ENCODE data around the gene PRKAG3. TPM values are rescaled to one million over a fixed set of nuclear protein-coding genes. Genes with fewer than 3 reads are reported as not detected.

PRKAG3 gene
- total RNA-seq, 2 donors from 2014 or later, result not detected

DNA sequence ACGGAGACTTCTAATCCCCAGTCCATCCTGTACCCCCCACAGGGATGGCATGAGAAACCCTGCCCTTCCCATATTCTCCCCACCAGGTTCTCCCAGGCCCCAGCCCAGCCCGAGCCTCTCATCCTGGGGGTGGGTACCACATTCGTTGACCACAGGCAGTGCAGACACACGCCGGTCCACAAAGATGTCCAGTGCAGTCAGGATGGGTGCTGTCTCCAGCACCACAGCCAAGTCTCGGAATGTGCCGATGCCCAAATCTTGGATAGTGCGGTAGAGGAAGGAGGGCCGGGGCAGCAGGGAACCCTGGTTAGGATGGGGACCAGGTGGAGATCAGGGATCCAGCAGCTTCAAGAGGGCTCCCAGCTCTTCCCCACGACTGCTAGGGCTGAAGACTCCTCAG lies 4.8 kb downstream of the PRKAG3 start:
- DNase-seq (no peak), ATAC-seq (no peak)
- Mint-ChIP-seq H3K27ac (no peak overlapping the region), H3K27me3 (peaks cover 40% of the 10 kb centered on the region), H3K4me3 (no peak overlapping the region), H3K4me1 (peaks cover 2% of the 10 kb centered on the region), H3K36me3 (ENCODE audit: low read depth) (peaks cover 2% of the 10 kb centered on the region)
- H3K9me3 ChIP-seq (ENCODE audit: control insufficient read depth, low read length, poor library complexity, severe bottlenecking), result no peaks in the 10 kb centered on the region

DNA sequence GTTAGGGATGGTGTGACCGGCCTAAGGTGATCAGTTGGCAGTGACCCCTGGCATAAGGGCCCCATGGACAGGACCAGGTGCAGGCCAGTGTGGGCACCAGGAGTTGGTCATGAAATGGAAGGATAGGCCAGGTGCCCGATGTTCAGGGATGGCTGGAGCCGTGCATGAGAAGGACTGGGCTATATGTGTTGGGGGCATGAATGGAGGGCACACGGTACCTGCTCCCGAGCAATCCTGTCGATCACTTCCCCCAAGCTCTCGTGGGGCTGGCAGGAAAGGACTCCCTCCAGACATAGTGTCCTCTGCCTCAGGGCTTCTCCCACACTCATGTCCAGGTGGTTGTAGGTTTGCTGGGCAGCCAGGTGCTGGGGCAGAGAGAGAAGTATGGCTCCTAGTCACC lies 7.6 kb downstream of the PRKAG3 start:
- peaks cover 37% of the 10 kb centered on the region for H3K27me3 Mint-ChIP-seq
- peaks cover 2% of the 10 kb centered on the region for H3K4me1 Mint-ChIP-seq
- DNase-seq, result no peak
- no peak overlapping the region for H3K27ac Mint-ChIP-seq
- H3K36me3 Mint-ChIP-seq (ENCODE audit: low read depth), result no peaks in the 10 kb centered on the region
- no peaks in the 10 kb centered on the region for H3K9me3 ChIP-seq (ENCODE audit: control insufficient read depth, low read length, poor library complexity, severe bottlenecking)
- H3K4me3 Mint-ChIP-seq, result no peak overlapping the region
- ATAC-seq, result no peak

DNA sequence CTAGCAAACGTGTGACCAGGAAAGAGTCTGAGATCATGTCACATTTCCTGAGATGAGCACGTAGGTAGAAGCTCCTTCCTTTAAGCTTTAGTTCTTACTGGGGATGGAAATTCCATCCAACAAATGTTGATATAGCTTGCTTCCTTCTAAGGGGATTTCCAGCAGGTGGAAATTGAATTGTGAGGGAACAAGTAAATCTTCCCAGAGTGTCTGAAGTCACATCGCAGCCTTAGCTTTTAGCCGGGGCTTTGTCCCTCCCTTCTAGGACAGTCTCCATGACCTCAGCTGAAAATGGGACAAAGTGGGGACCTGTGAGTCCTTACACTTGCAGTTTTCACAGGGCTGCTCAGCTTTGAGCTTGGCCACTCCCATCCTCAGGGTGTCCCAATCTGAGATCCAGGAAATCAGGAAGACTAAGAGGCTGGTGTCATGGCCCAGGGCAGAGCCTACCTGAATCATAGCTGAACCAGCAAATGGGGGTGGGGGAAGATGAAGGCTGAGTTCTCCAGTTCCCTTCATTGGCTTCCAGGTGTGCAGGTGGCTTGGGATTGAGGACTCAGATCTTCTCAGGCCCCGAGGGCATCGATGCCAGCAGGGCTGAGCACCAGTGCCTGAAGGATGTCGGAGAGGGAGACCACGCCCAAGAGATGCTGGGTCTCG lies 8.3 kb downstream of the PRKAG3 start:
- H3K4me3 Mint-ChIP-seq, result no peak overlapping the region
- H3K4me1 Mint-ChIP-seq, result peaks cover 2% of the 10 kb centered on the region
- H3K27me3 Mint-ChIP-seq, result peaks cover 39% of the 10 kb centered on the region
- H3K9me3 ChIP-seq (ENCODE audit: control insufficient read depth, low read length, poor library complexity, severe bottlenecking), result no peaks in the 10 kb centered on the region
- no peaks in the 10 kb centered on the region for H3K36me3 Mint-ChIP-seq (ENCODE audit: low read depth)
- H3K27ac Mint-ChIP-seq, result no peak overlapping the region
- no peak for DNase-seq
- no peak for ATAC-seq

DNA sequence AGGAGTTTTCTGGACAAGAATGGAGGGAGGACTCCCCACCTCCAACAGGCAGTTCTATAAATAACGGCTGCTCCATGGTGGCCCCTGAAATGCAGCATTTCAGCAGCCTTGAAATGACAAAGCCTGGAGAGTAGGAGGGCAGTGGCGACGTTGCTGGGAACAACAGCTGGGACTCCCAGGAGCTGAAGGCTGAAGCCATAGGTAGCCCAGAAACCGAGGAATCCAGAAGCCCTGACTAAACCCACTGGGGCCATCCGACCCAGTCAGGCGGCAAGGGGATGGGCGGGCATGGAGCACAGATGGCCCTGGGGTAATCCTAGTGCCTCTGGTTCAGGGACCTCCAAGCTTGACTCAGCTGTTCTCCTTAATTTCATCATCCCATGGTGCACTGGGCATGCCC lies 9.0 kb downstream of the PRKAG3 start:
- H3K4me1 Mint-ChIP-seq, result peaks cover 1% of the 10 kb centered on the region
- no peaks in the 10 kb centered on the region for H3K36me3 Mint-ChIP-seq (ENCODE audit: low read depth)
- ATAC-seq (no peak), DNase-seq (no peak)
- H3K27me3 Mint-ChIP-seq, result peaks cover 46% of the 10 kb centered on the region
- no peak overlapping the region for H3K27ac Mint-ChIP-seq
- no peaks in the 10 kb centered on the region for H3K9me3 ChIP-seq (ENCODE audit: control insufficient read depth, low read length, poor library complexity, severe bottlenecking)
- H3K4me3 Mint-ChIP-seq, result no peak overlapping the region

DNA sequence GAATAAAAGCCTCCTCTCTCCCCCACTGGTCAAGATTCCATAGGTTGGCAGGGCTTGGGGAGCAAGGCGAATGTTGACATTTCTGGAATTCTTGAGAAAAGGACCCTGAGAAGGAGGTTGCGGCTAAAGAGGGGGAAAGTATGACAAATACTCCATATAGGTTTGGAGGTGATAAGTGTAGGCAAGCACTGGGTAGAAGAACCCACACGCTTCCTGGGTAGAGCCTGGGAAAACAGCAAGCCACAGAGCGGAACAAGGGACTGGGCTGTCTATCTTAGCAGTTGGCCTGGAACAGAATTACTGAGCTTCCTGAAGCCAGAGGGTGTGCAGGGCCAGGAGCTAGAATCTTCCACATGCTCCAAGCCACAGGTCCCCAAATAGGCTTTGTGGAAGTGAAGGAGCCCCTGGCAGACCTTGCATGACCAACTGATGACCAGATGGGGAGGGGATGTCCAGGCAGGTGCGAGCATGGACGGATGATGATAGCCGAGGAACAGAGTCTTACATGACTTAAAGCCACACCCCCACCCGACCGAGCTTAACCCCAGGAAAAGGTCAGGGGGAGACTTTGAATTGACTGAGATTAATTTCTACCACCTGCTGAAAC lies 9.9 kb downstream of the PRKAG3 start:
- Mint-ChIP-seq H3K36me3 (ENCODE audit: low read depth) (no peaks in the 10 kb centered on the region), H3K4me3 (no peak overlapping the region), H3K27ac (no peak overlapping the region), H3K4me1 (no peaks in the 10 kb centered on the region), H3K27me3 (peaks cover 56% of the 10 kb centered on the region)
- no peaks in the 10 kb centered on the region for H3K9me3 ChIP-seq (ENCODE audit: control insufficient read depth, low read length, poor library complexity, severe bottlenecking)
- DNase-seq, result no peak
- ATAC-seq, result no peak

DNA sequence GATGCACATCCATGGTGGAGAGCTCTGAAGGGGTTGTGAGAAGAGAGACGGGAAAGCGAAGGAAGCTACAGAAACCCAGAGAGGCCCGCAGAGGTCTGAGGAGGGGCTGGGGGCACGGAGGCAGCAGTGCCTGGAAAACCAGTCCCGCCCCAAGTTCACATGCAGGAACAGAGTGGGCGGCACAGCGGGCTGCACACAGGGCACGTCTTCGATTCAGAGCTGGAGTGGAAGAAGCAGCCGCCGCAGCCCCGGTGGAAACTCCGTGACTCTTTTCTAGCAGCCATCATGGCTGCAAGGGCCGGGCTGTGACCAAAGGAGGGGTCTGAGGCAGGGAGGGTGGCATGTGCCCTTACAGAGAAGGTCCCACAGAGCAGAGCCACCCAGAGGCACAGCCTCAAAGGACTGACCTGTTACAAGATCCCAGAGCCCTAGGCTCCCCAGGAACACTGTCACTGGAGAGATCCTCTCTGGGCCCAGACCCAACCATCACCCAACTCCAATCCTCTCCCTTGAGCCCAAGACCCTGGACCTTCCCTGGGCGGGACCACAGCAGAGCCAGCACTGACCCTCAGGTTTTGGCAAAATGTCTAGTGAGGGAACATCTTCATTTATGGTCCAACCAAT lies 10.7 kb downstream of the PRKAG3 start:
- Mint-ChIP-seq H3K27ac (no peak overlapping the region), H3K27me3 (peaks cover 61% of the 10 kb centered on the region), H3K4me3 (no peak overlapping the region), H3K36me3 (ENCODE audit: low read depth) (no peaks in the 10 kb centered on the region), H3K4me1 (no peaks in the 10 kb centered on the region)
- DNase-seq (no peak), ATAC-seq (no peak)
- no peaks in the 10 kb centered on the region for H3K9me3 ChIP-seq (ENCODE audit: control insufficient read depth, low read length, poor library complexity, severe bottlenecking)

DNA sequence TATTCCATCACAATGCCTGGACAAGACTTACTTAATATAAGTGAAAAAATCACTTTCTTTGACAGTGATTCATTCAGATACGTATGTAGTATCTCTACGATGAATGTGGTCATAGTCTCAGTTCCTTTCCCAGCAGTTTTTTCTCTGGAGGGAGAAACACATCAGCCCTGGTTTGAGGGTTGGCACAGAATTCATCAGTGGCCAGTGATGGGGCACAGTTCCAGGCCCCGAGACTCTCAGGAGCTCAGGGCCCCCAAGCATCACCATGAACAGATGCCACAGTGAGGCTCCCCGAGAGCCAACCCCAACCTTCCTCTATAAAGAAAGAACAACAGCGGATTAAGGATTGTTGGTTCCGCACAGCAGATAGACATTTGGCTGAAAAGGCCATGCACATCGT lies 12.5 kb downstream of the PRKAG3 start:
- H3K27me3 Mint-ChIP-seq, result peaks cover 62% of the 10 kb centered on the region
- DNase-seq (no peak), ATAC-seq (no peak)
- H3K27ac Mint-ChIP-seq, result no peak overlapping the region
- H3K36me3 Mint-ChIP-seq (ENCODE audit: low read depth), result no peaks in the 10 kb centered on the region
- H3K9me3 ChIP-seq (ENCODE audit: control insufficient read depth, low read length, poor library complexity, severe bottlenecking), result no peaks in the 10 kb centered on the region
- H3K4me1 Mint-ChIP-seq, result peaks cover under 1% of the 10 kb centered on the region
- no peak overlapping the region for H3K4me3 Mint-ChIP-seq

DNA sequence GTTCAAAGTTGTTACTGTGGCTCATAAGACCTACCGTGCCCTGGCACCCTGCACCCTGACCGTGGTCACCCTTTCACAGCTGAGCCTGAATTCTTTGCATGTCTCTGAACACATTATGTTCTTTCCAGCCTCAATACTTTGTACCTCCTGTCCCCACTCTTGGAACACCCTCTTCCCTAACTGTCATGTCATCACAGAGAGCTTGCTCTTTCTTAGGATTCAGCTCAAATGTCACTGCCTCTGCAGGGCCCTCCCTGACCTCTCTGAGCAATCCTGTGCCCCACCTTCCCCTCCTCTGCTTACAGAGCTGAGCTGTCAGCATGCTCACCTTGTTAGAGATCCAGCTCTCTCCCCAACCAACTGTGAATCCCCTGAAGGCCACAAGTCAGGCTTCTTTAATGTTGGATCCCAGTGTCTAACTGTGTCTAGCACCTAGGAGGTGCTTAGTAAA lies 15.0 kb downstream of the PRKAG3 start:
- Mint-ChIP-seq H3K27ac (no peak overlapping the region), H3K4me1 (peaks cover 5% of the 10 kb centered on the region), H3K4me3 (no peak overlapping the region), H3K36me3 (ENCODE audit: low read depth) (no peaks in the 10 kb centered on the region), H3K27me3 (peaks cover 66% of the 10 kb centered on the region)
- H3K9me3 ChIP-seq (ENCODE audit: control insufficient read depth, low read length, poor library complexity, severe bottlenecking), result no peaks in the 10 kb centered on the region
- no peak for ATAC-seq
- DNase-seq, result no peak

DNA sequence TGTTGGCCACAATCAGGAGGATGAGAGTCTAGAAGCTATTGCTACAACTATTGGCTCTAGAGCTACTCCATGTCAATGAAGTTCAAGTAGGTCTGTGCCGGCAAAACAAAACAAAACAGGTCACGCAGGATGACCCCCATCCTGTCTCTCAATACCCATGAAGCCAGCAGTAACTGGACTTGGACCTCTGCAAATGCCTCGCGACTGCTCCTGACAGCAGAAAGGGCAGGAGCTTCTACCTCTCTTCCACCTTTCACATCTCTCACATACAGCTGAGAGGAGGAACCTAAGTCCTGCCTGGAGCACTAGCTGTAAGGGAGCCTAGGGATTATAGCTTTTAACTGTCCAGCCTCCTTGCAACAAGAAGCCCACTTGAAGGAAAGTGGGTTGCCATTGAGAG lies 16.0 kb downstream of the PRKAG3 start:
- H3K4me1 Mint-ChIP-seq, result peaks cover 5% of the 10 kb centered on the region
- H3K4me3 Mint-ChIP-seq, result no peak overlapping the region

DNA sequence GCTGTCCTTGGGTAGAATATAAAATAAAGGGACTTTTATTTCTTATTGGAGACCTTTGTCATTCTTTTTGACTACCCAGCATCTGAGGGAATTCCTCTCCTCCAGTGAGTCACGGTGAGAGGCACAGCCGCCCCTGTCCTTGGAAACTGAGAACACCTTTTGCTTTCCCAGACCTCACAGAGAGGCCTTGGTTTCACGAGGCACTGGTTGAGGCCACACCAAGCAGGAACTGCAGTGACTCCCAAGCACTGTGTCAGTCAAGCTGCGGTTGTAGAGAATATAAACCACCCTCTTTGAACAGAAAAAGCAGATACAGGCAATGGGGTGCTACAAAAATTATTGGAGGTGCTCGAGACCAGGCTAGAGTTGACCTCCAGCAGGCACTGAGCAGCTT lies 16.4 kb downstream of the PRKAG3 start:
- Mint-ChIP-seq H3K4me3 (no peak overlapping the region), H3K27me3 (peaks cover 58% of the 10 kb centered on the region), H3K36me3 (ENCODE audit: low read depth) (no peaks in the 10 kb centered on the region), H3K4me1 (peaks cover 5% of the 10 kb centered on the region), H3K27ac (no peak overlapping the region)
- H3K9me3 ChIP-seq (ENCODE audit: control insufficient read depth, low read length, poor library complexity, severe bottlenecking), result no peaks in the 10 kb centered on the region
- DNase-seq (no peak), ATAC-seq (no peak)

More for the DNA sequence above, 16.0 kb downstream of the PRKAG3 start:
- H3K27ac Mint-ChIP-seq, result no peak overlapping the region
- peaks cover 62% of the 10 kb centered on the region for H3K27me3 Mint-ChIP-seq
- H3K36me3 Mint-ChIP-seq (ENCODE audit: low read depth), result no peaks in the 10 kb centered on the region
- no peak for DNase-seq
- no peaks in the 10 kb centered on the region for H3K9me3 ChIP-seq (ENCODE audit: control insufficient read depth, low read length, poor library complexity, severe bottlenecking)
- no peak for ATAC-seq

DNA sequence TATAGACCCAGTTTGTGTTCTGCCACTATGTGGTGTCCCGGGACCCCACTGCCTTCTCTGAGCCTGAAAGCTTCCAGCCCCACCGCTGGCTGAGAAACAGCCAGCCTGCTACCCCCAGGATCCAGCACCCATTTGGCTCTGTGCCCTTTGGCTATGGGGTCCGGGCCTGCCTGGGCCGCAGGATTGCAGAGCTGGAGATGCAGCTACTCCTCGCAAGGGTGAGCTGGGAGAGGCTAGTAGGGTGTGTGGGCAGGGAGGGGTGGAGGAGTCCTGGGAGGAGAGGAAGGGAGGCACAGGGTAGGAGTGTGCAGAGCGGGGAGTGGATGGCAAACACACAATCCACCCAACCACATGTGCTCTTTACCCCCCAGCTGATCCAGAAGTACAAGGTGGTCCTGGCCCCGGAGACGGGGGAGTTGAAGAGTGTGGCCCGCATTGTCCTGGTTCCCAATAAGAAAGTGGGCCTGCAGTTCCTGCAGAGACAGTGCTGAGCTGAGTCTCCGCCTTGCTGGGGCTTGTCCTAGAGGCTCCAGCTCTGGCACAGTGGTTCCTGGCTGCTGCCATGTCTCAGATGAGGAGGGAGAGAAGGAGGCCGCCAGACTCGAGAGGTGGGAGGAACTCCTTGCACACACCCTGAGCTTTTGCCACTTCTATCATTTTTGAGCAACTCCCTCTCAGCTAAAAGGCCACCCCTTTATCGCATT lies 16.9 kb downstream of the PRKAG3 start:
- no peaks in the 10 kb centered on the region for H3K36me3 Mint-ChIP-seq (ENCODE audit: low read depth)
- H3K4me1 Mint-ChIP-seq, result peaks cover 5% of the 10 kb centered on the region
- DNase-seq (no peak), ATAC-seq (no peak)
- H3K27me3 Mint-ChIP-seq, result peaks cover 57% of the 10 kb centered on the region
- no peak overlapping the region for H3K27ac Mint-ChIP-seq
- H3K4me3 Mint-ChIP-seq, result no peak overlapping the region
- no peaks in the 10 kb centered on the region for H3K9me3 ChIP-seq (ENCODE audit: control insufficient read depth, low read length, poor library complexity, severe bottlenecking)

DNA sequence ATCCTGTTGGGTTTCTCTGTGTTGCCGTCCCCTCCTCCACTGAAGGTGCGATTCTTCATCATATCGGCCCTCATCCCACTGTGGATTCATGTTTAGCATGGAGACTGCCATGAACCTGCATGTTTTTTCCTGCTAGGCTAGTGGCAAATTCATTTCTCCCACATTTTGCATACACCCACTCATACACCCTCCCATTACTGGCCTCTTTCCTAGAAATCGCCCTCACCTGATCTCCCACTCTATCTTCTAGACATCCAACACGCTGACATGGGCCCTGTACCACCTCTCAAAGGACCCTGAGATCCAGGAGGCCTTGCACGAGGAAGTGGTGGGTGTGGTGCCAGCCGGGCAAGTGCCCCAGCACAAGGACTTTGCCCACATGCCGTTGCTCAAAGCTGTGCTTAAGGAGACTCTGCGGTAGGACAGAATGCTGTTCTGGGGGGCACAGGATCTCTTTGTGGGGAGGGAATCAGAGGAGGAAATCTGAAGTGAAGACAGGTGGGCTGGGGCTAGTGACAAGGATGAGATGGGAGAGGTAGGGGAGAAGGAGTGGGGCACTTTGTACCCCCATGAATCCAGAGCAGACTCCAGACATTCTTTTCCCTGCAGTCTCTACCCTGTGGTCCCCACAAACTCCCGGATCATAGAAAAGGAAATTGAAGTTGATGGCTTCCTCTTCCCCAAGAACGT lies 17.7 kb downstream of the PRKAG3 start:
- DNase-seq, result no peak
- Mint-ChIP-seq H3K4me3 (no peak overlapping the region), H3K36me3 (ENCODE audit: low read depth) (no peaks in the 10 kb centered on the region), H3K27me3 (peaks cover 60% of the 10 kb centered on the region), H3K27ac (no peak overlapping the region), H3K4me1 (peaks cover 5% of the 10 kb centered on the region)
- no peak for ATAC-seq
- no peaks in the 10 kb centered on the region for H3K9me3 ChIP-seq (ENCODE audit: control insufficient read depth, low read length, poor library complexity, severe bottlenecking)

DNA sequence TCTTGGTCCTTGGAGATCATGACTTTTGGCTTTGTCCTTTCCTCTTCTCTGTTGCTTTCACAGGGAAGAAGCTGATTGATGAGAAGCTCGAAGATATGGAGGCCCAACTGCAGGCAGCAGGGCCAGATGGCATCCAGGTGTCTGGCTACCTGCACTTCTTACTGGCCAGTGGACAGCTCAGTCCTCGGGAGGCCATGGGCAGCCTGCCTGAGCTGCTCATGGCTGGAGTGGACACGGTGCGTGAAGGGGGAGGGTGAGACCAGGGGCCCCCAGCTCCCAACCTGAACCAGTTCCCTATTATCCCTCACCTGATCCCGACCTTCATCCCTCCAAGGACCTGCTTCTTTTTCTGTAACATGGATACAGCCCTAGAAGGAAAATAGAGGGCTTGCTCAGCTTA lies 18.7 kb downstream of the PRKAG3 start:
- no peak for DNase-seq
- no peaks in the 10 kb centered on the region for H3K36me3 Mint-ChIP-seq (ENCODE audit: low read depth)

More for the DNA sequence above, 18.7 kb downstream of the PRKAG3 start:
- no peak for ATAC-seq
- no peak overlapping the region for H3K4me3 Mint-ChIP-seq
- no peaks in the 10 kb centered on the region for H3K9me3 ChIP-seq (ENCODE audit: control insufficient read depth, low read length, poor library complexity, severe bottlenecking)
- peaks cover 5% of the 10 kb centered on the region for H3K4me1 Mint-ChIP-seq
- H3K27ac Mint-ChIP-seq, result no peak overlapping the region
- H3K27me3 Mint-ChIP-seq, result peaks cover 57% of the 10 kb centered on the region

Data from T-helper 17 cell (primary cell).